GM18520 (cell line): ENCODE measurements around the gene USP22.

ENCODE experiments used
- ATAC-seq: cut with Tn5 transposase; IDR thresholded peaks from one replicate; pipeline ENCODE4 v1.9.1; 2021; ENCODE audit not compliant: unreplicated experiment

Gene USP22

GRCh38 chr17:21049457-21049856 is 6.6 kb upstream of the USP22 start:
- ATAC-seq, result no peak

DNA sequence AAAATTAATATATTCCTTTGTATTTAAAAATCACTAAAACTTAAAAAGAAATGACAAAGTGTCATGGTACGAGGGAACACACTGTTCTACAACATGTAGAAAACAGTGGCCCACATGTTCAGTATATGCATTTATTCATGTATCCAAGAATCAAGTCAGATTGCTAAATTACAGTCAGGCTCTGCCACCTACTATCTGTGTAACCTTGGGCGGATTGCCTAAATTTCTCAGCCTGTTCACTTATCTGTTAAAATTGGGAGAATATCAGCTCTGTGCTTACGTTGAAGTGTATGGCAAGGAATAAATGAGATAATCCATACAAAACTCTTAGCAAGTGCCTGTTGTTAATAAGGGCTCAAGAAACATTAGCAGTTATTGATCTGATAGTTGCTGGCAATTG is 3.4 kb upstream of the USP22 start:
- no peak for ATAC-seq

GRCh38 chr17:21044971-21045370 is 2.2 kb upstream of the USP22 start:
- no peak for ATAC-seq

DNA sequence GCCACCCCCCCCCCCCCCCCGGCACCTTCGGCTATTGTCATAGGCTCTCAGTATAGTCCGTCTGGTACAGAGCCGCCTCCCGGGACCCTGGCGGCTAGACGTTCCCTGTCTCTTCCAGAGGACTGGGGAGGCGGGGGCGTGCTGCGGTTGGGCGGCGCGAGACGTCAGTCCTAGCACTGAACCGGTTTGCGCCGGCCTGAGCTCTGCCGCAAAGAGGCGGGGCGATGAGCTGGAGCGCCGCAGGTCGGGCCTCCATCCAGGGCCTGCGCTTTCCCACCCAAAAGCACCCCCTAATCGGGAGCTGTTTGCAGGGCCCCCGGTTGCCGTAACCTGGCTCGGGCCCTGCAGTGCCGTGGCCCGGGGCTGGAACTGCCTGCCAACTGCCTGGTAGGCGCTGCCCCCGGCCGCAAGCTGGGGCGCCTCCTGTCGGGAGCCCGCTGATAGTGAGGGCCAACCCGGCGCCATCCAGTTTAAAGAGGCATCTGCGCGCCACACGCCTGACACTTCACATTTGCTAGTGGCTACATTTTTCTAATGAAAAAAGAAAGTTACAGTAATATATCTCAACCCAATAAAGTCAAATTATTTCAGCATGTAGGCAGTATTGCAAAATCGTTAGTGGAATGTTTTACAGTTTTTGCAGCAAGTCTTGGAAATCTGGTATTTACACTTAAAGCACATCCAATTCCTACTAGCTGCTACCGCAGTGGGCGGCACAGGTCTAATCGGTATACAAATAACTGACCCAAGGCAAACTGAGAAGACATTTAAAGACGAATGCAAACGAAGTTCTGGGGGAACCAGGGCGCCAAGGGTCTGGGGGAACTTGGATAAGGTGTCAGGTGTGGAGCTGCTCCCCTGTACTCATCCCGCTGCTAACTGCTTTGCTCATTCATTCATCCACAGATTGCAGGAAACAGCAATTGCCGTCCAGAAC is 753 bp upstream of the USP22 start:
- ATAC-seq, result peak; percentile 73

- ATAC-seq, result no peak
Measured at GRCh38 chr17:21041741-21042457, 912 bp downstream of the USP22 start.

DNA sequence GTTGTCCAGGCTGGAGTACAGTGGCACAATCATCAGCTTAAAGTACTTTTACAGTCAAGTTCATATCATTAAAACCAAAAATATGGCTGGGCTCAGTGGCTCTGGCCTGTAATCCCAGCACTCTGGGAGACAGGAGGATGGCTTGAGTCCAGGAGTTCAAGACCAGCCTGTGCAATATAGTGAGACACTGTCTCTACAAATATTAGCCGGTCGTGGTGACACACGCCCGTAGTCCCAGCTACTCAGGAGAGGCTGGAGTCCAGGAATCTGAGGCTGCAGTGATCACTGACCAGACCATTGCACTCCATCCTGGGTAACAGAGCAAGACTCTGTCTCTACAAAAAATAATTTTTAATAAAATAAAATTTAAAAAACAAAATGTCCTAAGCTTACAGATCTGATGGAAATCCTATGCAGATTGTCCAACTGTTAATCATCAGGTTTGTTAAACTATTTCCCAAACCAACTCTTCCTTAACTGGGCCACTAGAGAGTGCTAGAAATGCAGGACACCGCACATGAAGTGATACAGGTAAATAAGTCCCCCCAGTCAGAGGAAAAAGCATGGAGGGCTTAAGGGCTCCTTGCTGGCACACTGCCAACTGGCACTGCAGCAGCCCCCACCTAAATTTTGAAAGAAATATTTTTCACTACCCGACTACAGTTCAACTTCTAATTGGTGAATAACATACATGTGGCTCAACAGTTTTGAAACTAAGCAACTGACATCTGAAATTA is 2.8 kb downstream of the USP22 start:
- no peak for ATAC-seq

- no peak for ATAC-seq
Measured at GRCh38 chr17:21037117-21037803, 5.6 kb downstream of the USP22 start.

GRCh38 chr17:21036361-21036881 is 6.4 kb downstream of the USP22 start:
- no peak for ATAC-seq

DNA sequence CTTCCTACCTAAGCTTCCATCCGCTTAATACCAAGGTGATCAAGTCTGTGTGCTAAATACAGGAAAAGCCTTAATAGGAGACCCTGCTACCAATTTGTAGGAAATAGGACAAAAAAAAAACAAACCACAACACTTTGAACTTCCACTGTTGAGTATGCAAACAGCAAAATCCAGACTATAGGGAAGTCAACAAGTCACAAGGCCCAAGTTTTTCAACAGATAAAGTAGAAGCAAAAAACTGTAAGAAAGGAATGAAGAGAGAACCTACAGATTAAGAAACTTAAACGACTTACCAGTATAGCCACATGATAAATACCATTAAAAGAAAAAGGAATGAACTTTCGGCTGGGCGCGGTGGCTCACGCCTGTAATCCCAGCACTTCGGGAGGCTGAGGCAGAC is 7.4 kb downstream of the USP22 start:
- no peak for ATAC-seq

- ATAC-seq, result peak; percentile 60
Measured at GRCh38 chr17:21034340-21035235, 8.2 kb downstream of the USP22 start.

- ATAC-seq, result no peak
Measured at GRCh38 chr17:21033350-21033749, 9.5 kb downstream of the USP22 start.

- no peak for ATAC-seq
Measured at GRCh38 chr17:21031756-21032396, 10.9 kb downstream of the USP22 start.

- ATAC-seq, result no peak
Measured at GRCh38 chr17:21030375-21030774, 12.4 kb downstream of the USP22 start.

DNA sequence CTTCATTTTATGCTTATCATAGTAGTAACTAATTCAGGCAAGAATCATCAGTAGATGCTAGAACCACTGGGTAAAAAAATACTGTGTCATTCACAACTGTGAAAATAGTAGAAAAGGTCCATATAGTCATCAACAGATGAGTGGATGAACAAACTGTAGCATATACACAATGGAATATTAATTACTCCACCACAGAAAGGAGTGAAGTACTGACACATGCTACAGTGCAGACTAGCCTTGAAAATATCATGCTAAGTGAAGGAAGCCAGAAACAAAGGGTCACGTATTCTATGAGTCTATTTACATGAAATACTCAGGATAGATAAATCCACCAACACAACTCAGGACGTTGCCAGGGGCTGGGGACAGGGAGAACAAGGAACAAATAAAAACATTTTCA is 13.3 kb downstream of the USP22 start:
- no peak for ATAC-seq

DNA sequence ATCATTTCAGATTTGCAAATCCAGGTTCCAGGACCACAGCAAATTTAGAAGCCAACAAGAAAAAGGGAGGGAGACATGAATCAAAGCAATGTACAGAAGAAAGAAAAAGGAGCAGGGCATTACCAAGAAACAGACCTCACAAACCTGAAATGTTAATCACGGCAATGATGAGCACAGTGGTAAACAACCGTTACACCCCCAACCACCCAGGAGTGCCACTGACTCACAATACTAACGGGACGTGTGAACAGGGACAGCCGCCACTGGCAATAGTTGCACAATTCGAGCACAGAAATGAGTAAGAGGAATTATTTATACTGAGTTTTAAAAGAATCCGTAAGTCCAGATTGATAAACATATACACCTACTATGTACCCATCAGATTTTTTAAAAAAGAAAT is 13.8 kb downstream of the USP22 start:
- no peak for ATAC-seq

DNA sequence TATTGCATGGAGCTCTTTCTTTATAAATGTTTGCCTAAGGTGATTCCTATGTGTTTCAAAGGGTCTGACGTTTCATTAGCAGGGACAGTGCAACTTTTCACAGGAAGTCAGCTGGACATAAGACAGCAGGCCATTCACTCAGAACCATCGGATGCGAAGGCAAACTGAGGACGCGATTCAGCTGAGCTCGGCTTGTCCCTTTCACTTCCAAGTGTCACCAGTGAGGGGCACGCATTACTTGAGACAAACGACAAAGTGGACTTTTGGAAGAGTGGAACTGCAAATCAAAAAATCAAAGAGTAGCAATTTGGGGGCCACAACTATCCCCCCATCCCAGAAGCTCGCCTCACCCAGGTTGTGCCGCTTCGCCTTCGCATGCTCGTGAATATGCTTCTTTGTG is 14.6 kb downstream of the USP22 start:
- ATAC-seq, result no peak

GRCh38 chr17:21027031-21027430 is 15.8 kb downstream of the USP22 start:
- ATAC-seq, result no peak

DNA sequence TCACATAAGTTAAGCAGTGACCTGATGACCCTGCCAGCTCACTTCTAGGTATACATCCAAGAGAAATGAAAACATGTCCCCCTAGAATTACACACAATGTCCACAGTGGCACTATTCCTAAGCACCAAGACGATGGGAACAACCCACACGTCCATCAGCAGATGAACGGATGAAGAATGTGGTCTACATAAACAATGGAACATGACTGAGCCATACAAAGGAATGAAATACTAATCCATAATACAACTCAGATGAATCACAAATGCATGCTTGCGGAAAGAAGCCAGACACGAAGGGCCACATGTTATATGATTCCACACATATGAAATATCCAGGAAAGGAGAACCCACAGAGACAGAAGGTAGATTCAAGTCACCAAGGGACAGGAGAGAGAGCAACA is 17.4 kb downstream of the USP22 start:
- ATAC-seq, result no peak

GRCh38 chr17:21024024-21024423 is 18.8 kb downstream of the USP22 start:
- no peak for ATAC-seq
